Measurements from ENCODE around the gene WDR70.
"Not testable (repeated sequence)": the region's sequence is repeated elsewhere in the genome, so short reads cannot be mapped to it uniquely, and the experiment has no call there.

WDR70 gene

DNA sequence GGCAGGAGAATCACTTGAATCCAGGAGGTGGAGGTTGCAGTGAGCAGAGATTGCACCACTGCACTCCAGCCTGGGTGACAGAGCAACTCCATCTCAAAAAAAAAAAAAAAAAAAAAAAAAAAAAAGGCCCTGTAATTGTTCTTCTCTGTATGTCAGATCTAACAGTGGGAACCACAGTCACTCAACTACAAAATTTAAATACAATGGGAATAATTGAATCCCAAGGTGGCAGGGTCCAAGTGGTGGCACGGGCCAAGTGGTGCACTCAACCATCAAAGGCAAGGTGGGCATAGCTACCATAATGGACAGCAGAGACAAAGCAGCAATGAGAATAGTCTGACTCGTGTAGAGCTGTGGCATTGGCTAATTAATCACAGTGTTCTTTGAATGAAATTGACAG lies 416.2 kb downstream of the WDR70 start:
- not testable (repeated sequence) for DNase-seq (ENCODE audit: low read depth, low spot score)

DNA sequence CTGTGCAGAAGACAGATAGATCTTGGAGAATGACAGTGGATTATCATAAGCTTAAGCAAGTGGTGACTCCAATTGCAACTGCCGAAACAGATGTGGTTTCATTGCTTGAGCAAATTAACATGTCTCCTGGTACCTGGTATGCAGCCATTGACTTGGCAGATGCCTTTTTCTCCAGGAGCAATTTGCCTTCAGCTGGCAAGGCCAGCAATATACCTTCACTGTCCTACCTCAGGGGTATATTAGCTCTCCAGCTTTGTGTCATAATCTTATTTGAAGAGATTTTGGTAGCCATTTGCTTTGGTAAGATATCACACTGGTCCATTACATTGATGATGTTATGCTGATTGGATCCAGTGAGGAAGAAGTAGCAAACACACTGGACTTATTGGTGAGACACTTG lies 417.3 kb downstream of the WDR70 start:
- DNase-seq (ENCODE audit: low read depth, low spot score), result not testable (repeated sequence)

DNA sequence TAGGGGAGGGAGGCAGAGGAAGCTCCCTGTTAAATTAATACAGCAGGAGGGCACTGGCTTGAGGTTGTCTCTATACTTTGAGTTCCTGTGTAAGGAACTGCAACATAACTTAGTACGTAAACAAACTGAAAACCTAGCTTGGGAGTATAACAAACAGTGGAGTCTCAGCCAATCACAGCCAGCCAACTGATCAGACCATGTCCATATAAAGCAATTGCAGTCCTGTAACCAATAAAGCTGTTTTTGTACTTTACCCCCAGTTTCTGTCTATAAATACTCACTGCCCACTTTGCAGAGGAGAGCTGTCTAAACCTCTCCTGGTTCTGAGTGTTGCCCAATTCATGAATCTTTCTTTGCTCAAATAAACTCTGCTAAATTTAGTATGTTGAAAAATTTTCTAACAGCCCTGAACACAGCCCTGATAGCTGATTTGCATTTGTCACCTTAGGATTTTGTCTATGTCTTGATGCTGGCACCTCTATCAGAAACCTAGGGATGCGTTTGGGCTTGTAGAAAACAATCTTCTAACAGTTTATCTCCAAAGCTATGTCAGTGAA lies 420.8 kb downstream of the WDR70 start:
- no peak for DNase-seq (ENCODE audit: low read depth, low spot score)

DNA sequence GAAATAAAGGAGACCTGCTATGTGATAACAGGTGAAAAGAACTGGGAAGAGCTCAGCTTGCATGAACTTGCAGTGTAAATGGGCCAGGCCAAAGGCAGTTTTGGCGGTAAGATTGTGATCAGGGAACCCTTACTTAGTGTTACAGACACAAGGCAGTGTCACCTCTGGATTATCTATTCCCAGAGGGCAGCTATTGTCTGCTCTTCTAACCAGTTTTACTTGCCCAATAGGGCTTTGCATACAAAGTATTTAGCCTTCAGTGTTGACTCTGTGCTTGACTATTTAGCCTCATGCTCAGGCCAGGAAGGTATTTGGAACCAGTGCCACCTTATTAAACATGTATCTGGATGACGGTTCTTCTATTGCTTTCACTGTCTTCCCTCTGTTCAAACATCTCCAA lies 422.4 kb downstream of the WDR70 start:
- no peak for DNase-seq (ENCODE audit: low read depth, low spot score)
